ENCODE measurements around the gene SEMA4G.

GRCh38 chr10:100968062-100968736 lies 1.1 kb upstream of the SEMA4G start:
- TF ChIP-seq CTCF (conservative IDR thresholded peaks at IDR 0.05) (no peak), ZFX (IDR thresholded peaks at IDR 0.05) (no peak)

All from C4-2B (cell line).